HEK293 (cell line): ENCODE data around the gene XYLT2.

Experiments
- BCL11B ChIP-seq: fragments of 450-650 bp; formaldehyde crosslinking; IDR thresholded peaks from 2 replicates; pipeline ENCODE4 v1.5.1; 2016; ENCODE audit warnings: low read depth, missing biosample characterization, missing genetic modification characterization
- ELK4 ChIP-seq: IDR thresholded peaks from 2 replicates; pipeline ENCODE4 v1.6.1; 2011; ENCODE audit warnings: mild to moderate bottlenecking, low read depth, low read length, borderline replicate concordance
- GLI4 ChIP-seq: fragments of 450-650 bp; formaldehyde crosslinking; IDR thresholded peaks from 2 replicates; pipeline ENCODE4 v1.5.1; 2016; ENCODE audit warnings: missing biosample characterization, missing genetic modification characterization
- HOXA7 ChIP-seq: sonication (generic); formaldehyde crosslinking; IDR thresholded peaks from 2 replicates; pipeline ENCODE4 v1.8.1; 2022; ENCODE audit warnings: missing genetic modification reagents, borderline replicate concordance
- KLF16 ChIP-seq: fragments of 450-650 bp; formaldehyde crosslinking; IDR thresholded peaks from 2 replicates; pipeline ENCODE4 v1.5.1; 2017; ENCODE audit warnings: missing biosample characterization, missing genetic modification characterization
- KLF9 ChIP-seq: fragments of 450-650 bp; formaldehyde crosslinking; IDR thresholded peaks from 2 replicates; pipeline ENCODE4 v1.5.1; 2016; ENCODE audit warnings: missing biosample characterization, missing genetic modification characterization, low read depth
- PRDM1 ChIP-seq: fragments of 450-650 bp; formaldehyde crosslinking; IDR thresholded peaks from 2 replicates; pipeline ENCODE4; 2016; ENCODE audit warnings: missing biosample characterization, missing genetic modification characterization
- SETDB1 ChIP-seq: IDR thresholded peaks from one replicate; pipeline ENCODE4 v1.6.1; 2017; ENCODE audit warnings: mild to moderate bottlenecking, low read length, moderate library complexity, mixed read lengths; ENCODE audit not compliant: insufficient read length
- ZBTB49 ChIP-seq: fragments of 450-650 bp; formaldehyde crosslinking; IDR thresholded peaks from 2 replicates; pipeline ENCODE4 v1.5.1; 2016; ENCODE audit warnings: missing biosample characterization, missing genetic modification characterization, low read depth
- ZBTB8A ChIP-seq: fragments of 450-650 bp; formaldehyde crosslinking; IDR thresholded peaks from 2 replicates; pipeline ENCODE4 v1.5.1; 2016; ENCODE audit warnings: missing biosample characterization, missing genetic modification characterization
- ZEB2 ChIP-seq: fragments of 450-650 bp; formaldehyde crosslinking; IDR thresholded peaks from 2 replicates; pipeline ENCODE4 v1.5.1; 2016; ENCODE audit warnings: missing biosample characterization, missing genetic modification characterization
- ZFP3 ChIP-seq: fragments of 450-650 bp; formaldehyde crosslinking; IDR thresholded peaks from 2 replicates; pipeline ENCODE4 v1.5.1; 2016; ENCODE audit warnings: low read depth, missing biosample characterization, missing genetic modification characterization
- ZNF114 ChIP-seq: fragments of 450-650 bp; formaldehyde crosslinking; IDR thresholded peaks from 2 replicates; pipeline ENCODE4 v1.5.0; 2017; ENCODE audit warnings: missing biosample characterization, missing genetic modification characterization
- ZNF155 ChIP-seq: fragments of 450-650 bp; formaldehyde crosslinking; IDR thresholded peaks from 2 replicates; pipeline ENCODE4 v1.5.1; 2016; ENCODE audit warnings: missing biosample characterization, missing genetic modification characterization
- ZNF157 ChIP-seq: fragments of 450-650 bp; formaldehyde crosslinking; IDR thresholded peaks from 2 replicates; pipeline ENCODE4 v1.5.1; 2016; ENCODE audit warnings: missing biosample characterization, missing genetic modification characterization
- ZNF16 ChIP-seq: fragments of 450-650 bp; formaldehyde crosslinking; IDR thresholded peaks from 2 replicates; pipeline ENCODE4 v1.5.1; 2016; ENCODE audit warnings: low read depth, missing biosample characterization, missing genetic modification characterization
- ZNF221 ChIP-seq: fragments of 450-650 bp; formaldehyde crosslinking; IDR thresholded peaks from 2 replicates; pipeline ENCODE4 v1.5.1; 2017; ENCODE audit warnings: missing biosample characterization, missing genetic modification characterization, borderline replicate concordance
- ZNF248 ChIP-seq: fragments of 450-650 bp; formaldehyde crosslinking; IDR thresholded peaks from 2 replicates; pipeline ENCODE4 v1.5.1; 2017; ENCODE audit warnings: missing biosample characterization, missing genetic modification characterization
- ZNF324 ChIP-seq: fragments of 450-650 bp; formaldehyde crosslinking; IDR thresholded peaks from 2 replicates; pipeline ENCODE4 v1.5.1; 2016; ENCODE audit warnings: missing biosample characterization, missing genetic modification characterization
- ZNF362 ChIP-seq: fragments of 450-650 bp; formaldehyde crosslinking; IDR thresholded peaks from 2 replicates; pipeline ENCODE4 v1.5.1; 2016; ENCODE audit warnings: missing biosample characterization, missing genetic modification characterization
- ZNF426 ChIP-seq: fragments of 450-650 bp; formaldehyde crosslinking; IDR thresholded peaks from 2 replicates; pipeline ENCODE4 v1.5.1; 2017; ENCODE audit warnings: missing biosample characterization, missing genetic modification characterization, mild to moderate bottlenecking, inconsistent platforms, moderate library complexity
- ZNF433 ChIP-seq: fragments of 450-650 bp; formaldehyde crosslinking; IDR thresholded peaks from 2 replicates; pipeline ENCODE4 v1.5.1; 2016; ENCODE audit warnings: missing biosample characterization, missing genetic modification characterization, low read depth
- ZNF449 ChIP-seq: fragments of 450-650 bp; formaldehyde crosslinking; IDR thresholded peaks from 2 replicates; pipeline ENCODE4 v1.5.1; 2017; ENCODE audit warnings: missing biosample characterization, mild to moderate bottlenecking, missing genetic modification characterization, moderate library complexity
- ZNF510 ChIP-seq: fragments of 450-650 bp; formaldehyde crosslinking; IDR thresholded peaks from 2 replicates; pipeline ENCODE4 v1.5.1; 2018; ENCODE audit warnings: mild to moderate bottlenecking, missing genetic modification characterization, missing biosample characterization; ENCODE audit not compliant: insufficient replicate concordance
- ZNF548 ChIP-seq: fragments of 450-650 bp; formaldehyde crosslinking; IDR thresholded peaks from 2 replicates; pipeline ENCODE4 v1.5.1; 2016; ENCODE audit warnings: missing biosample characterization, missing genetic modification characterization
- ZNF561 ChIP-seq: fragments of 450-650 bp; IDR thresholded peaks from 2 replicates; pipeline ENCODE4 v1.5.1; 2018; ENCODE audit warnings: missing biosample characterization, missing genetic modification characterization, borderline replicate concordance
- ZNF629 ChIP-seq: fragments of 450-650 bp; formaldehyde crosslinking; IDR thresholded peaks from 2 replicates; pipeline ENCODE4 v1.5.1; 2017; ENCODE audit warnings: missing biosample characterization, missing genetic modification characterization
- ZNF660 ChIP-seq: fragments of 450-650 bp; IDR thresholded peaks from 2 replicates; pipeline ENCODE4 v1.5.1; 2018; ENCODE audit warnings: missing biosample characterization, mild to moderate bottlenecking, missing genetic modification characterization
- ZNF677 ChIP-seq: fragments of 450-650 bp; IDR thresholded peaks from 2 replicates; pipeline ENCODE4 v1.5.0; 2018; ENCODE audit warnings: missing biosample characterization, mild to moderate bottlenecking, missing genetic modification characterization, moderate library complexity
- ZNF704 ChIP-seq: fragments of 450-650 bp; formaldehyde crosslinking; IDR thresholded peaks from 2 replicates; pipeline ENCODE4 v1.5.1; 2016; ENCODE audit warnings: missing biosample characterization, missing genetic modification characterization
- ZNF707 ChIP-seq: fragments of 450-650 bp; formaldehyde crosslinking; IDR thresholded peaks from 2 replicates; pipeline ENCODE4 v1.5.1; 2016; ENCODE audit warnings: missing biosample characterization, missing genetic modification characterization
- ZNF76 ChIP-seq: fragments of 450-650 bp; formaldehyde crosslinking; IDR thresholded peaks from 2 replicates; pipeline ENCODE4; 2016; ENCODE audit warnings: low read depth, missing biosample characterization, missing genetic modification characterization, borderline replicate concordance
- ZNF768 ChIP-seq: fragments of 450-650 bp; formaldehyde crosslinking; IDR thresholded peaks from 2 replicates; pipeline ENCODE4 v1.5.1; 2018; ENCODE audit warnings: missing biosample characterization, mild to moderate bottlenecking, missing genetic modification characterization
- ZNF777 ChIP-seq: fragments of 450-650 bp; formaldehyde crosslinking; IDR thresholded peaks from 2 replicates; pipeline ENCODE4 v1.5.1; 2017; ENCODE audit warnings: missing biosample characterization, missing genetic modification characterization, borderline replicate concordance
- ZNF791 ChIP-seq: fragments of 450-650 bp; formaldehyde crosslinking; IDR thresholded peaks from 2 replicates; pipeline ENCODE4 v1.5.1; 2016; ENCODE audit warnings: missing biosample characterization, missing genetic modification characterization

XYLT2 gene

GRCh38 chr17:50362661-50363060 is 16.7 kb downstream of the XYLT2 start (continued):
- TF ChIP-seq ZFP3 (tag by site-specific recombination) (peak; percentile 24; the same call in 1 of the 2 replicates), ZNF324 (tag by site-specific recombination) (no peak), ZEB2 (tag by site-specific recombination) (no peak), ZNF768 (tag by site-specific recombination) (no peak), ZNF704 (tag by site-specific recombination) (no peak), KLF16 (tag by site-specific recombination) (no peak), ZBTB8A (tag by site-specific recombination) (peak; percentile 79), ZNF677 (tag by site-specific recombination) (no peak), ZNF155 (tag by site-specific recombination) (no peak), ZNF16 (tag by site-specific recombination) (no peak), ZNF629 (no peak), ZNF707 (tag by site-specific recombination) (no peak), ZNF76 (tag by site-specific recombination) (no peak), ZNF221 (tag by site-specific recombination) (no peak), ELK4 (no peak), ZNF510 (tag by site-specific recombination) (no peak), ZNF114 (tag by site-specific recombination) (no peak), ZNF433 (peak; percentile 43; the same call in 1 of the 2 replicates), ZNF548 (no peak), ZNF561 (no peak), ZNF248 (tag by site-specific recombination) (no peak), ZNF660 (tag by site-specific recombination) (no peak), HOXA7 (CRISPR knock-in tag) (no peak), GLI4 (tag by site-specific recombination) (no peak), PRDM1 (tag by site-specific recombination) (no peak), ZNF362 (tag by site-specific recombination) (no peak), ZNF426 (peak; percentile 85), SETDB1 (no peak), BCL11B (no peak), ZNF791 (tag by site-specific recombination) (peak; percentile 70; the same call in 1 of the 2 replicates), ZNF449 (tag by site-specific recombination) (no peak), KLF9 (tag by site-specific recombination) (no peak), ZBTB49 (tag by site-specific recombination) (no peak), ZNF157 (no peak), ZNF777 (tag by site-specific recombination) (no peak)
